Erythroblast (primary cell): ENCODE results near the gene SGSM1.
"Not testable (repeated sequence)": the region's sequence is repeated elsewhere in the genome, so short reads cannot be mapped to it uniquely, and the experiment has no call there.

Experiments used
- DNase-seq, 2 experiments: peaks; one replicate each; lab custom pipeline; 2025; lab: John Stamatoyannopoulos, UW
- GATA1 ChIP-seq: IDR thresholded peaks from 2 replicates; pipeline ENCODE4 v1.6.1; 2011; ENCODE audit warnings: low read depth, mild to moderate bottlenecking, control low read depth, low read length, moderate library complexity
- POLR2A ChIP-seq: IDR thresholded peaks from 2 replicates; pipeline ENCODE4 v1.6.1; 2011; ENCODE audit warnings: mild to moderate bottlenecking, low read length

Gene SGSM1

DNA sequence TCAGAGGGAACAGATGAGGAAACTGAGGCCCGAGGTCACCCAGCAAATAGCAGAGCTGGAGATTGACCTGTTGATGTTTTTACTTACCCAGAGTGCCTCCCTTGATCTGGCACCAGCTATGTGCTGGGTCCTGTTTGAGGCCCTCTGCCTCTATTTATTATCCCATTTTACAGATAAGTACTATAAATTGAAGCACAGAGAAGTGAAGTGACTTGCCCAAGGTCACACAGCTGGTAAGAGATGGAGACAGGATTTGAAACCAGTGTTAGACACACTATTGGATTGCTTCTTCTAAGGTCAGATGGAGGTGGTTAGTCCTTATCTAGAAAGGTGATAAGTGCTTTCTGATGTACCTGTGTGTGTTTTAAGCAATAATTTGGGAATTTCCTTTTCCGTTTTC, 13.5 kb downstream of the SGSM1 start:
- TF ChIP-seq POLR2A (no peak), GATA1 (no peak)
- no peak for DNase-seq

DNA sequence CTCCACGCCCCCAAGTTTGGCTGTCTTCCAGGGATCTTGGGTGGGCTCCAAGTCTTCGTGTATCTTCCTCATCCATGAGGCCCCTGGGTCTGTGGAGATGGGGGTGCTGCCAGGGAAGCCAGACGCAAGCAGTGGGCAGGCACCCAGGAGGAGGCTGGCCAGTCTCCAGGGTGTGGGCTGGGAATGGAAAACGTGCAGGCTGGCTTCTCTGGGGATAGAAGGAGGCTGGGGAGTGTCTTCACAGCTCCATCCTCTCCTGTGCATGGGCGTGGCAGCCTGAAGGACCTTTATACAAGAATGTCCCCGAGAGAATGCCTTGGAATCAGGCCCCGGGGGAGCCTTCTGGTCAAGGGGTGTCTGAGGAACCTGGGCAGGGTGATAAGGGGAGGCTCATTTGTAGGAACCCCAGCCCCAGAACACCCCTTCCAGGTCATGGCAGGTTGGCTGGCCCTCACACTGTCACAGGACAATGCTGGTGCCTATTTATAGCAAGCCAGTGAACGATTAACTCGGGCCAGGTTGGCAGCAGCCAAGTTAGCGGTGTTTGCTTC, 14.0 kb downstream of the SGSM1 start:
- no peak for TF ChIP-seq GATA1
- no peak for TF ChIP-seq POLR2A
- no peak for DNase-seq

DNA sequence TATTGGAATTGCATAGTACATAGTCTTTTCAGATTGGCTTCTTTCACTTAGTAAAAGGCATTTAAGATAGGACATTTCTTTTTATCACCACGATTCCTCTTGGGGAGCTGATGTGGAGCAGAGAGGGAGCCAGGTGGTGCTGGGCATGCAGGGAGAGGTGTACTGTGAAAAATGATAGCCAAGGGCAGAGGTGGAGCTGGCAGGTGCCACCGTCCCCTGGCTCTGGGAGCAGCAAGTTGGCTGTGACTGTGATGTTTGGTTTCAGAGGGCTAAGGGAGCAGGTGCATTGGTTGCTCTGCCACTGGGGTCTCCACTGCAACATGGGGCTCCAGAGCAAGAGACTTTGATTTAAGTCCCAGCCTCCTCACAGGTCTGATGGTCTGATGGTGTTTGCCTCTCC, 16.5 kb downstream of the SGSM1 start:
- TF ChIP-seq GATA1 (no peak), POLR2A (no peak)
- no peak for DNase-seq

DNA sequence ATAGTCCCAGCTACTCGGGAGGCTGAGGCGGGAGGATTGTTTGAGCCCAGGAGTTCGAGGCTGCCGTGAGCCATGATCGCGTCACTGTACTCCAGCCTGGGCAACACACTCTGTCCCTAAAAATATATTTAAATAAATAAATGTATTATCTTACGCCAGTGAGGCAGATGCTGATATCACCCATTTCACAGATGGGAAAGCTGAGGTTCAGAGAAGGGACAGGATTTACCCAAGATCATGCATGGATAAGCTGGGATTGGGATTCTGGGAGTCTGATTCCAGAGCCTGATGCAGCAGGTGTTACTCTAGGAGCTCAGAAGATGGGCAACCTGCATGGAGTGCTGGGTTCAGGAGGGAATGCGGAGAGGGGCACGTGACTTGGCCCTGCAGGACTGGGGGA, 17.8 kb downstream of the SGSM1 start:
- DNase-seq: no peak
- TF ChIP-seq GATA1 (no peak), POLR2A (no peak)

DNA sequence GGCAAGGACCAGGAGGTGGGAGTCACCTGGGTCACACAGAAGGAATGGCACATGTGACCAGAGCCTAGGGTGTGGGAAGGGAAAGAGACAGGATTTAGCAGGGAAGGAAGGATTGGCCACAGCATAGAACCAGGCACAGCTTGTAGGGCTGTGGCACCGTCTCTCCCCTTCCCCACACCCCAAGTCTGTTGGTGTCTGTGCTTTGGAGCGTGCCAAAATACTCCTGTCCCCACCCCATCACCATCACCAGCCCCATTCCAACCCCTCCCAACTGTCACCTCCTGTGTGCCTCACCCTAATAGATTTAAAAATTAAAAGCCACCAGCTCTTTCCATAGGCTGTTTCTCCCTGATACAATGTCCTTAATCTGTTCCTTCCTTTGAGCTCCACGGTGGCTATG, 18.2 kb downstream of the SGSM1 start:
- no peak for TF ChIP-seq GATA1
- no peak for TF ChIP-seq POLR2A
- DNase-seq: no peak

DNA sequence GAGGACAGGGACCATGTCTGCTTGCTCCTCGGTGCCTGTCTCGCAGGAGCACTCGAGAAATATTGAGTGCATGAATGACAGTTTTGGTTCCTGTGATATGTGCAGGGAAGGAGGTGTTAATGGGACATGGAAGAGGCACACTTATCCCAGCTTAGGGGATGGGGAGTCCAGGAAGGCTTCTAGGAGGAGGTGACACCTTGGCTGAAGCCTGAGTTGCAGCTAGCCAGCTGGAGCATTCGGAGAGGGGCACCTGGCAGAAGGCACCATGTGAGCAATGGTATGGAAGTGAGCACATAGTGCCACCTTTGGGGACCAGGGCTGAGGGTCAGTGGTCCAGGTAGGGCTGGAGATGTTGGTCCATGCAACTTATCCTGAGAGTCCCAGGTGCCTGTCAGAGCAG, 18.9 kb downstream of the SGSM1 start:
- no peak for DNase-seq
- TF ChIP-seq GATA1 (no peak), POLR2A (no peak)

DNA sequence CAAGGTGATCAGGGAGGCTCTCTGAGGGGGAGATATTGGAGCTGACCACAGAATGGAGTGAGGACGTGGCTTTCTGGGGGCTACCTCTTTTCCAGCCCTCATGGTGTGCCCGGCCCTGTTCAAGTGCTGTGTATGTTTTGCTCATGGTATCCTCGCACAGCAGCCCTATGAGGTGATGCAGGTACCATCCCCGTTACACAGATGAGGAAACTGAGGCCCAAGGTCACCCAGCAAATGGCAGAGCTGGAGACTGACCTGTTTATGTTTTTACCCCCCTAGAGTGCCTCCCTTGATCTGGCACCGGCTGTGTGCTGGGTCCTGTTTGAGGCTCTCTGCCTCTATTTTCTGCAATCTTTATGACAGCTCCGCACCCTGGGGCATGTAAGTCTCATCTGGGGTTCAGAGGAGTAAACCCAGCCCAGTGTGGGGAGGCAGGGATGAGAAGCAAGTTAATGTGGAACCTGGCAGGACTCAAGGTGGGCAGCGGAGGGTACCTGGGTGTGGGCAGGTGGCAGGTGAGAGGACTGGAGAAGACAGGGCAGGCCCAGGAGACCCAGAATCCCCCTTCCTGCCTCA, 20.8 kb downstream of the SGSM1 start:
- no peak for DNase-seq
- TF ChIP-seq GATA1 (no peak), POLR2A (no peak)

DNA sequence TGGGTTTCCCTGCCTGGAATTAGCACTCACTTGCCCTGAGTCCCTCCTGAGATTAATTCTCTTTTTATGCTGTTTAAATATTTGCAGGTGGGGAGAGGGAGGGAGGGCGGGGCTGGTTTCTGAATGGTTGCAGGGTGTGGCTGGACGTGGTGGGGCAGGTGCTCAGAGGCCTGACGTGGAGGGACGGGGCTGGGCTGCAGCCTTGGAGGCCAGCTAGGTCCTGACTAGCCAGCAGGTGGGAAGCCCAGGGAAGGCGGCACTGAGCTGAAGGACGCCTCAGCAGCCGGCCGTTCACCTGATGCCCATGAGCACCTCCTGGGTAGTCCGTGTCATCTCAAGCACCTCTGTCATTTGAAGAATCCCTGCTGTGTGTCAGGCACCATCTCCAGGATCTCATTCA, 21.3 kb downstream of the SGSM1 start:
- no peak for DNase-seq
- TF ChIP-seq POLR2A: no peak
- TF ChIP-seq GATA1: no peak

DNA sequence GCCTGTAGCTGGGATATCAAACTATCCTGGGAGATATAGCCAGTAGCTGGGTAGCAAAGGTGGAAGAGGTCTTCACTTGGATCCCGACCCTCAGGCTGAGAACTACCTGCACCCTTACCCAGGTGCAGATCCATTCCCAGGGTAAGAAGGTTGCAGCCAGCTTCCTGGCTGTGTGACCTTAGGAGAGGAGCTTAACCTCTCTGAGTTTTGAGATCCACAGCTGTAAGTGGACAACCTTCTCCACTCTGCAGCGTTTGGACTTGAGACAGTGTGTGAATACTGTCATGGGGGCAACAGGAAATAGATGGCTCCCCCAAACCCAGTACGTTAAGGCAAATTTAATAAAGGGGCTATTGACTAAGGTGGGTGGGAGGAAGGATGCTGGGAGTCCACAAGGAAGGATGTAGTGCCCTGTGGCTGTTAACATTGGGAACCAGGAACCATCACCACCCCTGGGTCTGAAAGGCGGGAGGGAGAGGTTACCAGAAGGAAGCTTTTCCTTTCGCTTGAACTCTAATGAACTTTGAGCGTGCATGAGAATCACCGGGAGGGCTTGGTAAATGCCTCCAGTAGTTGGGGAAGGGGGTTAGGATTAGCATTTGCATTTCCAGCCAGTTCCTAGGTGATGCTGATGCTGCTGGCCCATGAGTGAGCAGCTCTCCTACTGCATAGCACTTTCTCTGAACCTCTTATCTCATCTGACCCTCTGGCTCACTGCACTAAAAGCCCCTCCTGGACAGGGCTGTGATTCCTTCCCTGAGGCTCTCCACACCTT, 24.4 kb downstream of the SGSM1 start:
- TF ChIP-seq GATA1: no peak
- TF ChIP-seq POLR2A: no peak
- no peak for DNase-seq

DNA sequence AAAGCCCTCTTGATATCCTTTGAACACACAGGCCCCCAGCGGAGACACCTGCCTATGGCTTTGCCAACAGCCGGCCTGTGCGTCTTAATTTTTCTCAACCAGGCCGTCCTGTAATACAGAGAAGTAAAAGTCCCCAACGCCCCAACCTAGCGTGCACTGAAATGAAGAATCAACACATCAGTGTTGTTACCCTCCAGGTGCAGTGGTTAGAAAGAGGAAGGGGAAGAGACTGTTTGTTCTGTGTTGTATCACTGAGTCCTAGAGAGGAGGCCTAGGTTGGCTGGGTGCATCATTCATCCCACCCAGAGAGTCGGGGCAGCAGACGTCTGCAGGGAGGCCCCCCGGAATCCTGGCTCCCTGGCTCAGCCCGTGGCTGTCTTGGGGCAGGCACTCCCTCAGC, 25.7 kb downstream of the SGSM1 start:
- no peak for TF ChIP-seq POLR2A
- no peak for DNase-seq

DNA sequence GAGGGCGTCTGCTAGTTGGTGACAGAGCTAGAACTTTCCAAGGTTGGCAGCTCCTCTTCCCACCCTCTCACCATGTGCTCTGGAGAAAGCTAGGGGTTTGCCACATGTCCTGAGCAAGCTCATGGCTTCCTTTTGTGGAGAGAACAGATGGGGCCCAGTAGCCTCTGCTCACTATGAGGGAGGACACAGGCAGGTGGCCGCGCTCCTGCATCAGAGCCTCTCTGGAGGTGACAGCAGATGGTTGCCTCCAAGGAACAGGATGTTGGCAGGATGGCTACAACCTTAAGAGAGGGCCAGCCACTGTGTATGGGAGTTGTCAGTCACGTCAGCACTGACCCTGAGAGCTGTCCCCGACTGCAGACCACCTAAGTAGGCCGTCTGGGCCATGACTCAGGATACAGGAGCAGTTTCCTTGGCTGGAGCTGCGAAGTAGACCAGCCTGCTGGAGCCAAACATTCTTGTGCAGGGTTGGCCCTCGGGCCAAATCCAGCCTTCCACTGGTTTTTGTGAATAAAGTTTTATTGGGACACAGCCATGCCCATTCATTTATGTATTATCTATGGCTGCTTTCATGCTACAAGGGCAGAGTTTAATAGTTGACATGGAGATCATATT, 28.0 kb downstream of the SGSM1 start:
- TF ChIP-seq POLR2A: no peak
- no peak for TF ChIP-seq GATA1
- DNase-seq: no peak

DNA sequence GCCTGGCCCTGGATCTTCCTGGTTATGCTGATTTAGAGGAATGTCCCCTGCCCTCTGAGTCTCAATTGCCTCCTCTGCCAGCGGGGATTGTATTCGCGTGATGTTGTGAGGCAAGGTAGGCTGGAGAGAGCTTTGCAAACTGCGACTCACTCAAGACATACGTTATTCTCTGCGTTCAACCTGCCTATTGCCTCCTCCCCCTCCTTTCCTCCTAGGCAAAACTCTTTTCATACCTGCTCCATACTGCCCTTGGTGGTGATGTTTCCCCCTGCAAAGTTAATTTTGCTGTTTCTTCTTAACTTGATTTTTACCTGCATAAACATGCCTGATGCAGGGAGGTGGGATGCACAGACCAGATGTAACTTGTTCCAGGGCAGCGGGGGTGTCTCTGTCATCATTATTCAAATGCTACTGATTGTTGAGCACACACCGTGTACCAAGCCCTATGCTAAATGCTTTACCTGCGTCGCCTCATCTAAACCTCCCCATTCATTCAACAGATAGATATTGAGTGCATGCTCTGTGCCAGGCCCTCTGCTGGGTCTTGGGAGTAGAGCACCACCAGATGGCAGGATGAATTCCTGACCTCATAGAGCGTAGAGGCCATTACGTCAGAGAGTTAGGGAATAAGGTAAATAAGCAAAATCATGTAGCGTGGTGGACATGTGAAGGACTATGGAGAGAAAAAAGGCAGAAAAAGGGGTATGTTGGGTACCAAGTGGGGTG, 29.0 kb downstream of the SGSM1 start:
- TF ChIP-seq POLR2A (no peak), GATA1 (no peak)
- DNase-seq: peak; percentile 15 to 16

DNA sequence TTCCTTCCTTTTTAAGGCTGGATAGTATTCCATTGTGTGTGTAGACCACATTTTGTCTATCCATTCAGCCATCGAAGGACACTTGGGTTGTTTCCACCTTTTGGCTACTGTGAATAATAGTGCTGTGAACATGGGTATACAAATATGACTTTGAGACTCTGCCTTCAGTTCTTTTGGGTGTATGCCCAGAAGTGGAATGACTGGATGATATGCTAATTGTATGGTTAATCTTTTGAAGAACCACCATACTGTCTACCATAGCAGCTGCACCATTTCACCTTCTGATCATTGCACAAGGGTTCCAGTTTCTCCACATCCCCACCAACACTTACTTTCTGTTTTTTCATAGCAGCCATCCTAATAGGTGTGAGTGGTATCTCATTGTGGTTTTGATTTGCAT, 30.3 kb downstream of the SGSM1 start:
- DNase-seq: no peak
- TF ChIP-seq GATA1 (no peak), POLR2A (no peak)

DNA sequence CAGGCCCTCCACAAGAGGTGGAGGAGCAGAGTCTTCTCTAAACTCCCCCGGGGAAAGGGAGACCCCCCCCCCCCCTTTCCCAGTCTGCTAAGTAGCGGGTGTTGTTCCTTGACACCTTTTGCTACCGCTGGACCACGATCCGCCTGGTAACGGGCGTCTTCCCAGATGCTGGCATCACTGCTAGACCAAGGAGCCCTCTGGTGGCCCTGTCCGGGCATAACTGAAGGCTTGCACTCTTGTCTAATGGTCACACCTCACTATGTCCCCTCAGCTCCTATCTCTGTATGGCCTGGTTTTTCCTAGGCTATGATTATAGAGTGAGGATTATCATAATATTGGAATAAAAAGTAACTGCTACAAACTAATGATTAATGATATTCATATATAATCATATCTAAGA, 31.5 kb downstream of the SGSM1 start:
- DNase-seq: not testable (repeated sequence)

DNA sequence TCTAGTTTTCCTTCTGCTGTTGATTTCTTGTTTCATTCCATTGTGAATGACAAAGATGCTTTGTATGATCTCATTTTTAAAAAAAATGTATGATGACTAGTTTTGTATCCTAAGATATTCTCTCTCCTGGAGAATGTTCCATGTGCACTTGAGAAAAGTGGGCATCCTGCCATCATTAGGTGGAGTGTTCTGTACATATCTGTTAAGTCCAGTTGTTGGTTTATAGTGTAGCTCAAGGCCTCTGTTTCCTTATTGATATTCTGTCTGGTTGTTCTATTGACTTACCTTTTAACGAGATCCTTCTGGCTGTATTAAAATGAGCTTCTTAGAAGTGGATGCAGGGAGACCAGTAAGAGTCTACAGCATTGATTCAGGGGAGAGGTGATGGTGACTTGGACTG, 35.2 kb downstream of the SGSM1 start:
- DNase-seq: no peak
- no peak for TF ChIP-seq GATA1
- TF ChIP-seq POLR2A: no peak
